HUES64 (cell line): ENCODE results near the gene SLC35E4. TPM values are rescaled to one million over a fixed set of nuclear protein-coding genes. Genes with fewer than 3 reads are reported as not detected.
"Not testable (repeated sequence)": the region's sequence is repeated elsewhere in the genome, so short reads cannot be mapped to it uniquely, and the experiment has no call there.

Experiments used
- H3K27ac ChIP-seq: 2 replicates; pipeline ENCODE4 v1.7.0; 2013; ENCODE audit warnings: low read depth, low read length, inconsistent platforms
- H3K27me3 ChIP-seq: 2 replicates; pipeline ENCODE4 v1.6.1; 2013; ENCODE audit warnings: mild to moderate bottlenecking, low read length; ENCODE audit not compliant: insufficient read depth
- H3K36me3 ChIP-seq: 2 replicates; pipeline ENCODE4 v1.6.1; 2013; ENCODE audit warnings: mild to moderate bottlenecking, low read length; ENCODE audit not compliant: insufficient read depth
- H3K4me1 ChIP-seq: 2 replicates; pipeline ENCODE4 v1.6.1; 2013; ENCODE audit warnings: mild to moderate bottlenecking, low read length, moderate library complexity; ENCODE audit not compliant: insufficient read depth
- H3K4me3 ChIP-seq: 2 replicates; pipeline ENCODE4 v1.5.1; 2013; ENCODE audit warnings: mild to moderate bottlenecking, low read length, moderate library complexity
- H3K9ac ChIP-seq: 2 replicates; pipeline ENCODE4 v1.6.1; 2013; ENCODE audit warnings: mild to moderate bottlenecking, low read depth, low read length
- H3K9me3 ChIP-seq: 2 replicates; pipeline ENCODE4 v1.6.1; 2013; ENCODE audit warnings: low read depth, low read length; ENCODE audit not compliant: insufficient read depth
- WGBS: fragments of 150-250, 120-280 bp; methylation state at CpG from one replicate; pipeline ENCODE4 v1.1.7; 2013; ENCODE audit warnings: missing lambda C conversion rate; 5-methylcytosine and 5-hydroxymethylcytosine counted together
- polyA plus RNA-seq, 2 experiments: library from polyadenylated mRNA; stranded (reverse); fragments of 50-300 nt; gene quantifications; one replicate each; pipeline ENCODE4 v1.2.3, GENCODE V29; 2013

SLC35E4 gene, protein sequence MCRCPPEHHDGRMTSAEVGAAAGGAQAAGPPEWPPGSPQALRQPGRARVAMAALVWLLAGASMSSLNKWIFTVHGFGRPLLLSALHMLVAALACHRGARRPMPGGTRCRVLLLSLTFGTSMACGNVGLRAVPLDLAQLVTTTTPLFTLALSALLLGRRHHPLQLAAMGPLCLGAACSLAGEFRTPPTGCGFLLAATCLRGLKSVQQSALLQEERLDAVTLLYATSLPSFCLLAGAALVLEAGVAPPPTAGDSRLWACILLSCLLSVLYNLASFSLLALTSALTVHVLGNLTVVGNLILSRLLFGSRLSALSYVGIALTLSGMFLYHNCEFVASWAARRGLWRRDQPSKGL
- 3.3 TPM for polyA plus RNA-seq (2013, experiment 1 of 2)
- 2.6 TPM for polyA plus RNA-seq (2013, experiment 2 of 2)

DNA sequence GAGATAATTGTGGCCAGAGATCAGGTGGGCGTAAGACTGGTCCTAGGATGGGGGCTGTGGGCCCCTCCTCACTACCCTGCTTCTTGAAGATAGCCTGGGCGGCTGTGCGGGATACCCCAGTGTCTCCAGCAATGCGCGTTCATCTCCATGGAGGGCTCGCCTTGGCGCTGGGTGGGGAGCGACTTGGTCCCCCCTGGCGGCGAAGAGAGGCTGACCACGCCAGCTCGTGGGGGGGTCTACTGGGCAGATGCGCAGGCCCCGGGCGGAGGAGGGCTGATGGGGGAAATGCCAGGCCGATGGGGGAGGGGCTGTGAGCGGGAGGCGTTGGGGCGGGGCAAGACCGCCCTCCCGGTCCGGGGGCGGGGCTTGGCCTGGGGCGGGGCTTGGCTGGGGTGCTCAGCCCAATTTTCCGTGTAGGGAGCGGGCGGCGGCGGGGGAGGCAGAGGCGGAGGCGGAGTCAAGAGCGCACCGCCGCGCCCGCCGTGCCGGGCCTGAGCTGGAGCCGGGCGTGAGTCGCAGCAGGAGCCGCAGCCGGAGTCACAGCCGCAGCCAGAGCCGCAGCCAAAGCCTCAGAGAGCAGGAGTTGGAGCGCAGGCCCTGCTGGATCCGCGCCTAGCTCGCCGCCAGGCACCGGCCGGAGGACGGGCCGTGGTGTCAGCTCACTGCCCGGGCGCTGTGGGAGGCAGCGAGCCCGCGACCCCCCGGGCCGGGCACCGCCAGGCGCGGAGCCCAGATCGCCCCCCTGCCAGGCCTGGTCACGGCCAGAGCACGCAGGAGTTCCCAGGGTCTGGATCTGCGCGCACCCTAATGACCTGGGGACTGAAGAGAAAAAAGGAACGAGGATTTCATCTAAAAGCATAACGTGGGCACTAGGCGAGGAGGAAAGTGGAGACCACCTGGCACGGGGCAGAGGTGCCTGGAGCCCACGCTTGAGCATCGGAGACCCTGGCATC lies at the start of gene SLC35E4:
TSS of gene SLC35E4 (plus strand) at position 509 of the 953 bp plus-strand sequence. CDS start 670 bp downstream, outside the sequence.
- Histone ChIP-seq H3K9me3 (no peaks in the 10 kb centered on the region), H3K4me3 (peak within 1 kb of the TSS; percentile 67), H3K27me3 (peaks cover 8% of the 10 kb centered on the region), H3K36me3 (no peaks in the 10 kb centered on the region), H3K9ac (peak within 1 kb of the TSS; percentile 64), H3K4me1 (peaks cover 4% of the 10 kb centered on the region), H3K27ac (no peak within 1 kb of the TSS)
- WGBS = 4% methylated on average over 75 of the region's 75 CpGs

DNA sequence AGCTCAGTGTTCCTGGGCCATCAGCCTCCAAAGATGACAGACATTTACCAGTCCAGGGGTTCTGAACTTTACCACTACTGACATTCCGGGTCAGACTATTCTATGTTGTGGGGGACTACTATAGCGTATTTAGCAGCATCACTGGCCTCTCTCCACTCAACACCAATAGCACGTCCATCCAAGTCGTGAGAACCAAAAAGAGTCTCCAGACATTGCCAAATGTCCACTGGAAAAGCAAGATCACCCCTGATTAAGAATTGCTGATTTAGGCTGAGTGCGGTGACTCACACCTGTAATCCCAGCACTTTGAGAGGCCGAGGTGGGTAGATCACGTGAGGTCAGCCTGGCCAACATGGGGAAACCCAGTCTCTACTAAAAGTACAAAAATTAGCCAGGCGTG lies 49.2 kb upstream of the SLC35E4 start:
- no peak overlapping the region for H3K4me3 ChIP-seq
- no peaks in the 10 kb centered on the region for H3K27me3 ChIP-seq
- H3K36me3 ChIP-seq = peaks cover 82% of the 10 kb centered on the region
- peaks cover 9% of the 10 kb centered on the region; the same call in 1 of the 2 replicates for H3K4me1 ChIP-seq
- no peaks in the 10 kb centered on the region for H3K9me3 ChIP-seq
- WGBS = 99% methylated on average over 8 of the region's 8 CpGs
- no peak overlapping the region for H3K27ac ChIP-seq
- no peak overlapping the region for H3K9ac ChIP-seq

DNA sequence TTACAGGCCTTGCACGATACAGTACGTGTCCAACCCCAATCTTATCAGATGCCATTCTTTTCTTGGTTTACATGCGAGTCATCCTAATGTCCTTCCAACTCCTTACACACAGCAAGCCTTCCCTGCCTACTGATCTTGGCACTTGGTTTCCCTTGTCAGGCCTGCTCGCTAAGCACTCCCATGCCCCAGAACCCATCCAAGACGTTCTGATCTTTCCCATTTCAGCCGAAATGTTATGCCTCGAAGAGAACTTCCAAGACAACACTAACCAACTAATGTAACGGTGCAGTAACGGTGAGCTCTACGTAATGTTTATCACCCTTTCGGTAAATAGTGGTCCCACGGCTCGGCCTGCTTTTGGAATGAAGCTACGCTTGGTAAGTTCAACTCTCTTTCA lies 44.4 kb upstream of the SLC35E4 start:
- peak overlapping the region; percentile 95 for H3K4me3 ChIP-seq
- H3K27ac ChIP-seq = peak overlapping the region; percentile 72; the same call in 1 of the 2 replicates
- peak overlapping the region; percentile 95 for H3K9ac ChIP-seq
- peaks cover 37% of the 10 kb centered on the region for H3K36me3 ChIP-seq
- peaks cover 17% of the 10 kb centered on the region; the same call in 1 of the 2 replicates for H3K27me3 ChIP-seq
- 5% methylated on average over 14 of the region's 14 CpGs for WGBS
- no peaks in the 10 kb centered on the region for H3K9me3 ChIP-seq
- peaks cover 9% of the 10 kb centered on the region; the same call in 1 of the 2 replicates for H3K4me1 ChIP-seq

DNA sequence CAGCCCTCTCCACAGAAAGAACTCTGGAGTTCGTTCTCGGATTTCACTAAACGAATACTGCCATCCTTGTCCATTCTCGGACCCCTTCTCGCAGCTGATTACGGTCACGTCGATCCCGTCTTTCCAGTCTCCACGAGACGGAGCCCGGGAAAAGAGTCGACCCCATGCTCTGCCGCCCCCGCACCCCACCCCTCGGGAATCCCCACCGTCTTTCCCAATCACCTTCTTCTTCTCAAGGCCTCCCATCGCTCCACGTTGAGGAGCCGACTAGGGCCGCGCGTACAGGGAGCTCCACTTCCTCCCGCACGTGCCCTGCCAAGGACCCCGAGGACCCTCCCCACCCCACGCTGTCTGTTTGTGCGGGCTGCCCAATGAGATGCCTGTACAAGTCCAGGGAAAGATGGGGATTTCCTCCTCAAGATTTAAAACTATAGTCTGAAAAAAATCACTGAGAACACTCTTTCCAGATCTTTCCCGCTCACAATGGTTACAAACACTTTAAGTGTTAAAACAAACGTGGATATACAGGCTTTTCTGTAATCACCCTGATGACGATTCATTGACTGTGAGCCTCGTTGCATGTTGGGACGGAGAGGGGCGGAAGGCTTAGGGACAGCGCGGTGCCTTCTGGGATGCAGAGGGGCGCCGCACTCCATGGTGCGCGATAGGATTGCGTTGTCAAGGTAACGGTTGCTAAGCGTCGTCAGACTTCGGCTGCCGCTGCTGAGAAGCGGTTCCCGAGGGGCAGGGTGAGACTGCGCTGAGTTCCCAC lies 43.8 kb upstream of the SLC35E4 start, which contains the start of gene PES1:
TSS of gene PES1 (minus strand) at position 323 of the 772 bp plus-strand sequence. CDS start at position 246, 77 bp downstream.
- H3K36me3 ChIP-seq = peaks cover 31% of the 10 kb centered on the region
- H3K4me1 ChIP-seq = peaks cover 9% of the 10 kb centered on the region; the same call in 1 of the 2 replicates
- peaks cover 17% of the 10 kb centered on the region; the same call in 1 of the 2 replicates for H3K27me3 ChIP-seq
- H3K4me3 ChIP-seq = peak within 1 kb of the TSS; percentile 95
- WGBS = under 1% methylated on average over 49 of the region's 49 CpGs
- H3K9me3 ChIP-seq = no peaks in the 10 kb centered on the region
- H3K9ac ChIP-seq = peak within 1 kb of the TSS; percentile 95
- peak within 1 kb of the TSS; percentile 72 for H3K27ac ChIP-seq

DNA sequence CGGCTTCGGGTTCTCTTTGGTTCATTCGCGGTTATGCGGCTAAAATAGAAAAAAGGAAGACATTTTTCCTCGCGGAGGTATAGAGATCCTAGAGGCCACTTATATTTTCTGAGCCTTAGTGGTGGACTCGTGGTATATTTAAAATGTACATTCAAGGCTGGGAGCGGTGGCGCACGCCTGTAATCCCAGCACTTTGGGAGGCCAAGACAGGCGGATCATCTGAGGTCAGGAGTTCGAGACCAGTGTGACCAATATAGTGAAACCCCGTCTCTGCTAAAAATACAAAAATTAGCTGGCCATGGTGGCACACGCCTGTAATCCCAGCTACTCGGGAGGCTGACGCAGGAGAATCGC lies 43.2 kb upstream of the SLC35E4 start:
- H3K9ac ChIP-seq, H3K4me3 ChIP-seq, H3K4me1 ChIP-seq, H3K9me3 ChIP-seq, H3K27ac ChIP-seq: not testable (repeated sequence)
- Histone ChIP-seq H3K36me3 (peaks cover 26% of the 10 kb centered on the region), H3K27me3 (peaks cover 17% of the 10 kb centered on the region; the same call in 1 of the 2 replicates)
- 52% methylated on average over 18 of the region's 18 CpGs for WGBS

DNA sequence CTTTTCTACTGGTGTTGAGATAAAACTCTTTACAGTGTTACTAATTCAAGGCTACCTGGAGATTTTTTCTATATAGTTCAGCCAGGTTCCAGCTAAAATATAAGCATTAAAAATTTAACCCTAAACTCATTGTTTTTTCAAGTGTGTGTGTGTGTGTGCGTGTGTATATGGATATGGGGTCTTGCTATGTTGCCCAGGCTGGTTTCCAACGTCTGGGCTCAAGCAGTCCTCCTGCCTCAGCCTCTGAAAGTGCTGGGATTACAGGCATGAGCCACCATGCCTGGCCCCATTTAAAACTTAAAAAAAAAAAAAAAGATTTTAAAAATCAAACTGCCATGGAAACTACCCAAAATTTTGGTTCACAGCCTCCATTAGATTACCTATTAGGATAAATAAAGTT lies 39.4 kb upstream of the SLC35E4 start:
- Histone ChIP-seq H3K9ac (no peak overlapping the region), H3K4me3 (no peak overlapping the region), H3K27me3 (peaks cover 17% of the 10 kb centered on the region; the same call in 1 of the 2 replicates), H3K36me3 (no peaks in the 10 kb centered on the region), H3K9me3 (no peaks in the 10 kb centered on the region), H3K4me1 (no peaks in the 10 kb centered on the region), H3K27ac (no peak overlapping the region)
- 96% methylated on average over 2 of the region's 2 CpGs for WGBS

DNA sequence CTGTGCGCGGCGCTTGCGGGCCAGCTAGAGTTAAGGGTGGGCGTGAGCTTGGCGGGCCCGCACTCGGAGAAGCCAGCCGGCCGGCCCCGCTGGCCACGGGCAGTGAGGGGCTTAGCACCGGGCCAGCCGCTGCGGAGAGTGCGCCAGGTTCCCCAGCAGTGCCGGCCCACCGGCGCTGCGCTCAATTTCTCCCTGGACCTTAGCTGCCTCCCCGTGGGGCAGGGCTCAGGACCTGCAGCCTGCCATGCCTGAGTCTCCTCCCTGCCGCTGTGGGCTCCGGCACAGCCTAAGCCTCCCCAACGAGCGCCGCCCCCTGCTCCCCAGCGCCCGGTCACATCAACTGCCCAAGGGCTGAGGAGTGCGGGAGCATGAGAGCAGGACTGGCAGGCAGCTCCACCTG lies 38.7 kb upstream of the SLC35E4 start:
- H3K36me3 ChIP-seq = no peaks in the 10 kb centered on the region
- H3K4me3 ChIP-seq = no peak overlapping the region
- no peak overlapping the region for H3K27ac ChIP-seq
- no peaks in the 10 kb centered on the region for H3K4me1 ChIP-seq
- WGBS = 93% methylated on average over 29 of the region's 29 CpGs
- H3K27me3 ChIP-seq = peaks cover 17% of the 10 kb centered on the region; the same call in 1 of the 2 replicates
- H3K9me3 ChIP-seq = no peaks in the 10 kb centered on the region
- no peak overlapping the region for H3K9ac ChIP-seq

DNA sequence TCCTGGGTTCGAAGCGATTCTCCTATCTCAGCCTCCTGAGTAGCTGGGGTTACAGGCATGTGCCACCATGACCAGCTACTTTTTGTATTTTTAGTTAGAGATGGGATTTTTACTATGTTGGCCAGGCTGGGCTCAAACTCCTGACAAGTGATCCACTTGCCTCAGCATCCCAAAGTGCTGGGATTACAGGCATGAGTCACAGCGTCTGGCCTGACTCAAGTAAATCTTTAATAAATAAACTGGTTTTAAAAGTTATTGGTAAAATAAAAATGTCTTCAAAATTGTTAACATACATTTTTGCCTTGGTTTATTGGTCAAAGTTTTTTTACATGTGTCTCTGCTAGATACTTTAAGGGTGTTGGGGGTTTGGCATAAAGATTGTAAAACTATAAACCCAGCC lies 36.6 kb upstream of the SLC35E4 start:
- WGBS = 91% methylated on average over 3 of the region's 3 CpGs
- Histone ChIP-seq H3K27me3 (peaks cover 4% of the 10 kb centered on the region; the same call in 1 of the 2 replicates), H3K36me3 (no peaks in the 10 kb centered on the region), H3K4me3 (no peak overlapping the region), H3K4me1 (no peaks in the 10 kb centered on the region), H3K9ac (no peak overlapping the region), H3K27ac (no peak overlapping the region), H3K9me3 (no peaks in the 10 kb centered on the region)

DNA sequence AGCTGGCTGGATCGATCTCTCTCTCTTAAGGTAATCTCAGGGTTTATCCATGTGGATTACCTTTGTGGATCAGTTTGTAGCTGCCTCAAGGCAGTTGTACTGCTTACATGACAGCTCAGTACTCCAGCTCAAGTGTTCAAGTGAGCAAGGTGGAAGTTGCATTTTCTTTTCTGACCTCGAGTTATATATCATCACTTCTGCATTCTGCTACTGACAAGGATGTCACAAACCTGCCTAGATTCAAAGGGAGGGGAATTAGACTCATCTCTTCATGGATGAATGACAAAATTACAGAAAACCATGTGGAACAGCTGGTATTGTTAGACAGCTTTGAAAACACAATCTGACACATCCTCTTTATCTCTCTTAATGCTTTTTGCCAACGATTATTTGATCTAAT lies 34.7 kb upstream of the SLC35E4 start:
- Histone ChIP-seq H3K9ac (no peak overlapping the region), H3K27me3 (no peaks in the 10 kb centered on the region), H3K4me3 (no peak overlapping the region), H3K4me1 (peaks cover 8% of the 10 kb centered on the region), H3K9me3 (no peaks in the 10 kb centered on the region), H3K36me3 (no peaks in the 10 kb centered on the region), H3K27ac (no peak overlapping the region)
- WGBS = 93% methylated on average over 2 of the region's 3 CpGs

DNA sequence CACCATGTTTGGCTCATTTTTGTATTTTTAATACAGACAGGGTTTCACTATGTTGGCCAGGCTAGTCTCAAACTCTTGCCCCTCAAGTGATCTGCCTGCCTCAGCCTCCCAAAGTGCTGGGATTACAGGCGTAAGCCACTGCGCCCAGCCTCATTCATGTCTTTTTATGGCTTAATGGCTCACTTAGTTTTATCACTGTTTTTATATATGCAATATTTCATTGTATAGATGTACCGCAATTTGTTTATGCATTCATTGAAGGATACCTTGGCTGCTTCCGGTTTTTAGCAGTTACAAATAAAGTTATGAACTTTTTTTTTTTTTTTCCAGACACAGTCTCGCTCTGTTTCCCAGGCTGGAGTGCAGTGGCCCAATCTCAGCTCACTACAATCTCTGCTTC lies 34.1 kb upstream of the SLC35E4 start:
- no peak overlapping the region for H3K27ac ChIP-seq
- peaks cover 12% of the 10 kb centered on the region for H3K4me1 ChIP-seq
- 95% methylated on average over 5 of the region's 5 CpGs for WGBS
- no peaks in the 10 kb centered on the region for H3K27me3 ChIP-seq
- H3K4me3 ChIP-seq = no peak overlapping the region
- no peak overlapping the region for H3K9ac ChIP-seq
- no peaks in the 10 kb centered on the region for H3K9me3 ChIP-seq
- no peaks in the 10 kb centered on the region for H3K36me3 ChIP-seq
